Hematopoietic multipotent progenitor cell treated with erythropoietin and hydrocortisone succinate and interleukin-3 and kit ligand, for 8 days (in vitro differentiated cells): ENCODE results near the gene KRABD2.
"Not testable (repeated sequence)": the region's sequence is repeated elsewhere in the genome, so short reads cannot be mapped to it uniquely, and the experiment has no call there.

Experiments used
- DNase-seq: peaks from one replicate; pipeline ENCODE4 v3.0.0-alpha.2; 2015

Gene KRABD2

GRCh38 chr17:8376271-8377067 is at the start of gene KRABD2:
KRABD2 (minus strand) TSS chr17:8376704.
- peak; percentile 87 for DNase-seq

GRCh38 chr17:8421571-8421970 is 45.1 kb upstream of the KRABD2 start:
- DNase-seq, result no peak

- peak; percentile 90 for DNase-seq
Observed at GRCh38 chr17:8420041-8420934, 43.8 kb upstream of the KRABD2 start.

GRCh38 chr17:8419305-8419704 is 42.8 kb upstream of the KRABD2 start:
- no peak for DNase-seq

GRCh38 chr17:8418471-8418870 is 42.0 kb upstream of the KRABD2 start:
- no peak for DNase-seq

GRCh38 chr17:8417806-8418205 is 41.3 kb upstream of the KRABD2 start:
- DNase-seq, result no peak

- no peak for DNase-seq
Observed at GRCh38 chr17:8413938-8414337, 37.4 kb upstream of the KRABD2 start.

- DNase-seq, result peak; percentile 34
Observed at GRCh38 chr17:8413328-8413727, 36.8 kb upstream of the KRABD2 start.

GRCh38 chr17:8412089-8412488 is 35.6 kb upstream of the KRABD2 start:
- DNase-seq, result peak; percentile 92

GRCh38 chr17:8410883-8411238 is 34.4 kb upstream of the KRABD2 start:
- DNase-seq, result no peak

GRCh38 chr17:8409966-8410882 is 33.7 kb upstream of the KRABD2 start:
- peak; percentile 86 for DNase-seq

- no peak for DNase-seq
Observed at GRCh38 chr17:8408371-8408770, 31.9 kb upstream of the KRABD2 start.

GRCh38 chr17:8406174-8406573 is 29.7 kb upstream of the KRABD2 start:
- DNase-seq, result no peak

- no peak for DNase-seq
Observed at GRCh38 chr17:8405499-8406016, 29.1 kb upstream of the KRABD2 start.

- DNase-seq, result no peak
Observed at GRCh38 chr17:8402921-8403536, 26.5 kb upstream of the KRABD2 start.

GRCh38 chr17:8401107-8401506 is 24.6 kb upstream of the KRABD2 start:
- DNase-seq, result no peak

- DNase-seq, result no peak
Observed at GRCh38 chr17:8398980-8399379, 22.5 kb upstream of the KRABD2 start.

- no peak for DNase-seq
Observed at GRCh38 chr17:8397636-8398035, 21.1 kb upstream of the KRABD2 start, which contains the start of gene RNF222. RNF222 (minus strand) TSS chr17:8397827; CDS start chr17:8393461, 4,366 bp downstream.

- DNase-seq, result not testable (repeated sequence)
Observed at GRCh38 chr17:8394497-8394896, 18.0 kb upstream of the KRABD2 start.

- no peak for DNase-seq
Observed at GRCh38 chr17:8393470-8394231, 17.1 kb upstream of the KRABD2 start.
